ENCODE results near the gene IRF2. TPM values are rescaled to one million over a fixed set of nuclear protein-coding genes. Genes with fewer than 3 reads are reported as not detected.

IRF2 gene
- total and polyA plus RNA-seq, 2 of the 8 experiments (the other 6 are each of a cell fraction or from before 2014, with no cell fraction given) = 13.8 to 17.0 TPM

DNA sequence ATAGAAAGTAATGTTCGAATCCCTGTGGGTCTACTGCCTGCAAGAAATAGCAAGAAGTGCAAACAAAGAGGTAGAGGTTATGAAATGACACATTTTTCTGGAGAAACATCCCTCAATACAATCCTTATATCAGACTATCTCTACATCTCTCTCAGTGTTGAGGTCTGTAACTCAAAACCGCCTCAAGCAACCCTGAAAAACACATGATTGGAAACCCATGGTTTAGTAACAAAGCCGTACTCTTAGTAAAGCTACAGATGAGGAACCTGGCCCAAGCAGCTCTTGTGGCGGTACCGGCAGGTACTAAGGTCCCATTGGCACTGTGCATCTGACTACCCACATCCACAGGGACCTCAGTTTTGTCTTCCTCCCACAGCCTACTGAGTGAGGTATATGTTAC is 53.9 kb downstream of the IRF2 start:
- Histone ChIP-seq H3K4me1 (replicated peaks in 1 of 4; ENCODE audit: control insufficient read depth in 3 of 4, insufficient read depth in 4 of 4, low read length in 3 of 4) (peaks cover 0 to 2% (median 0%) of the 10 kb centered on the region in 4 experiments; a peak in 1 of 7 replicates), H3K79me2 (ENCODE audit: control insufficient read depth in 1 of 2, insufficient read depth in 2 of 2, low read length in 2 of 2) (peaks cover 0 to 22% of the 10 kb centered on the region in 2 experiments; a peak in 1 of 4 replicates), H3K23me2 (ENCODE audit: low read depth, low read length) (no peaks in the 10 kb centered on the region), H3K4me2 (ENCODE audit: insufficient read depth in 1 of 2, low read depth in 2 of 2, low read length in 2 of 2) (no peak overlapping the region), H4K8ac (ENCODE audit: extremely low read depth, insufficient read depth, low read length) (no peak overlapping the region), H3K27ac (ENCODE audit: low read depth, low read length) (no peak overlapping the region), H3K4me3 (ENCODE audit: extremely low read depth in 1 of 4, insufficient read depth in 2 of 4, low read depth in 3 of 4, low read length in 4 of 4) (no peak overlapping the region), H3K36me3 (ENCODE audit: control insufficient read depth in 2 of 4, insufficient read depth in 4 of 4, low read length in 3 of 4) (peaks cover 3 to 32% (median 11%) of the 10 kb centered on the region in 4 experiments), H2AFZ (ENCODE audit: low read length) (no peak overlapping the region), H2BK20ac (ENCODE audit: low read length) (no peak overlapping the region), H3K14ac (ENCODE audit: insufficient read length) (no peak overlapping the region), H4K91ac (replicated peaks; ENCODE audit: insufficient read length, low read length) (no peak overlapping the region), H2BK12ac (ENCODE audit: low read depth, low read length) (no peak overlapping the region), H3K18ac (ENCODE audit: extremely low read depth, low read length) (no peak overlapping the region), H2AK5ac (ENCODE audit: low read depth, low read length) (no peak overlapping the region), H3K9me3 (ENCODE audit: insufficient read depth in 2 of 2, low read depth in 1 of 2, low read length in 1 of 2) (peaks cover 3 to 7% of the 10 kb centered on the region in 2 experiments; a peak in 3 of 4 replicates), H2BK120ac (replicated peaks; ENCODE audit: low read depth, low read length) (no peak overlapping the region), H3K56ac (replicated peaks; ENCODE audit: insufficient read length, low read depth, low read length) (no peak overlapping the region), H4K5ac (ENCODE audit: insufficient read length, low read depth, low read length) (no peak overlapping the region), H4K20me1 (replicated peaks in 1 of 2; ENCODE audit: control insufficient read depth in 1 of 2, insufficient read depth in 2 of 2, low read length in 2 of 2) (no peaks in the 10 kb centered on the region), H2BK15ac (ENCODE audit: low read length) (no peak overlapping the region), H3K79me1 (ENCODE audit: low read depth, low read length) (no peaks in the 10 kb centered on the region; the same call in 1 of the 2 replicates), H2BK5ac (ENCODE audit: low read depth, low read length) (no peak overlapping the region), H3K27me3 (replicated peaks in 1 of 4; ENCODE audit: control insufficient read depth in 3 of 4, extremely low read depth in 1 of 4, insufficient read depth in 3 of 4, low read length in 3 of 4) (no peaks in the 10 kb centered on the region), H3K4ac (replicated peaks; ENCODE audit: insufficient read length, low read depth, low read length) (no peak overlapping the region), H3K23ac (ENCODE audit: insufficient read length) (no peak overlapping the region), H3K9ac (replicated peaks in 1 of 4; ENCODE audit: extremely low read depth in 1 of 4, low read depth in 3 of 4, low read length in 3 of 4) (no peak overlapping the region)
- ChIA-PET POLR2A (ENCODE audit: partially characterized antibody) (no interaction called here), CTCF (ENCODE audit: partially characterized antibody) (interaction anchor here (0.8 kb wide), 1 partner anchor 14 kb away, joined by 3 read pairs; no protein-coding TSS in a partner anchor)
- FAIRE-seq (no peak), DNase-seq (ENCODE audit: low read depth in 1 of 2, low spot score in 2 of 2) (no peak)
- WGBS, 2 experiments (ENCODE audit: extremely low coverage in 1 of 2, insufficient coverage in 1 of 2, insufficient read length in 1 of 2, insufficient replicate concordance in 2 of 2, low coverage in 1 of 2, low lambda C conversion rate in 2 of 2, missing lambda C conversion rate in 1 of 2) = 89% methylated on average over 5 of the region's 5 CpGs; no CpG with 5 or more reads in 1 of the 2 experiments
- TF ChIP-seq RFX5 (IDR thresholded peaks at IDR 0.05; ENCODE audit: borderline replicate concordance, low read depth, low read length) (no peak), EGR1 (IDR thresholded peaks at IDR 0.05; ENCODE audit: borderline replicate concordance, low read depth, low read length) (no peak), KDM4A (IDR thresholded peaks at IDR 0.05; ENCODE audit: low read depth, low read length, severe bottlenecking) (no peak), EP300 (IDR thresholded peaks at IDR 0.05; ENCODE audit: borderline replicate concordance in 1 of 2, low read depth in 2 of 2, low read length in 2 of 2) (no peak), RBBP5 (IDR thresholded peaks at IDR 0.05; ENCODE audit: borderline replicate concordance, low read depth, low read length) (no peak), FOSL1 (IDR thresholded peaks at IDR 0.05; ENCODE audit: insufficient read depth, low read depth, low read length) (no peak), RAD21 (IDR thresholded peaks at IDR 0.05 in 1 of 2, conservative IDR thresholded peaks at IDR 0.05 in 1 of 2; ENCODE audit: low read depth in 2 of 2, low read length in 2 of 2) (no peak), TAF1 (IDR thresholded peaks at IDR 0.05; ENCODE audit: low read depth, low read length) (no peak), SP4 (IDR thresholded peaks at IDR 0.05; ENCODE audit: low read length) (no peak), BCL11A (IDR thresholded peaks at IDR 0.05; ENCODE audit: low read depth in 2 of 2, low read length in 2 of 2) (no peak), JUND (IDR thresholded peaks at IDR 0.05; ENCODE audit: low read length) (no peak)
- TF ChIP-seq, protein P1, sequence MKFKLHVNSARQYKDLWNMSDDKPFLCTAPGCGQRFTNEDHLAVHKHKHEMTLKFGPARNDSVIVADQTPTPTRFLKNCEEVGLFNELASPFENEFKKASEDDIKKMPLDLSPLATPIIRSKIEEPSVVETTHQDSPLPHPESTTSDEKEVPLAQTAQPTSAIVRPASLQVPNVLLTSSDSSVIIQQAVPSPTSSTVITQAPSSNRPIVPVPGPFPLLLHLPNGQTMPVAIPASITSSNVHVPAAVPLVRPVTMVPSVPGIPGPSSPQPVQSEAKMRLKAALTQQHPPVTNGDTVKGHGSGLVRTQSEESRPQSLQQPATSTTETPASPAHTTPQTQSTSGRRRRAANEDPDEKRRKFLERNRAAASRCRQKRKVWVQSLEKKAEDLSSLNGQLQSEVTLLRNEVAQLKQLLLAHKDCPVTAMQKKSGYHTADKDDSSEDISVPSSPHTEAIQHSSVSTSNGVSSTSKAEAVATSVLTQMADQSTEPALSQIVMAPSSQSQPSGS (IDR thresholded peaks at IDR 0.05; ENCODE audit: low read length) = no peak
